ENCODE data around the gene SRPK3.
A peak's percentile ranks its signal among the peaks of the same experiment; 100 is the strongest.

Gene SRPK3, protein sequence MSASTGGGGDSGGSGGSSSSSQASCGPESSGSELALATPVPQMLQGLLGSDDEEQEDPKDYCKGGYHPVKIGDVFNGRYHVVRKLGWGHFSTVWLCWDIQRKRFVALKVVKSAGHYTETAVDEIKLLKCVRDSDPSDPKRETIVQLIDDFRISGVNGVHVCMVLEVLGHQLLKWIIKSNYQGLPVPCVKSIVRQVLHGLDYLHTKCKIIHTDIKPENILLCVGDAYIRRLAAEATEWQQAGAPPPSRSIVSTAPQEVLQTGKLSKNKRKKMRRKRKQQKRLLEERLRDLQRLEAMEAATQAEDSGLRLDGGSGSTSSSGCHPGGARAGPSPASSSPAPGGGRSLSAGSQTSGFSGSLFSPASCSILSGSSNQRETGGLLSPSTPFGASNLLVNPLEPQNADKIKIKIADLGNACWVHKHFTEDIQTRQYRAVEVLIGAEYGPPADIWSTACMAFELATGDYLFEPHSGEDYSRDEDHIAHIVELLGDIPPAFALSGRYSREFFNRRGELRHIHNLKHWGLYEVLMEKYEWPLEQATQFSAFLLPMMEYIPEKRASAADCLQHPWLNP

GRCh38 chrX:153780678-153781427 lies at the start of gene SRPK3:
TSS of gene SRPK3 (plus strand) at chrX:153781041. CDS start at chrX:153781087, 46 bp downstream.
- H3K4me3 ChIP-seq (replicated peaks; ENCODE audit: low read depth, low read length), result no peak within 1 kb of the TSS
- TF ChIP-seq CTCF (IDR thresholded peaks at IDR 0.05; ENCODE audit: low read length, missing control alignments), result no peak
- DNase-seq (ENCODE audit: low read depth), result no peak

DNA sequence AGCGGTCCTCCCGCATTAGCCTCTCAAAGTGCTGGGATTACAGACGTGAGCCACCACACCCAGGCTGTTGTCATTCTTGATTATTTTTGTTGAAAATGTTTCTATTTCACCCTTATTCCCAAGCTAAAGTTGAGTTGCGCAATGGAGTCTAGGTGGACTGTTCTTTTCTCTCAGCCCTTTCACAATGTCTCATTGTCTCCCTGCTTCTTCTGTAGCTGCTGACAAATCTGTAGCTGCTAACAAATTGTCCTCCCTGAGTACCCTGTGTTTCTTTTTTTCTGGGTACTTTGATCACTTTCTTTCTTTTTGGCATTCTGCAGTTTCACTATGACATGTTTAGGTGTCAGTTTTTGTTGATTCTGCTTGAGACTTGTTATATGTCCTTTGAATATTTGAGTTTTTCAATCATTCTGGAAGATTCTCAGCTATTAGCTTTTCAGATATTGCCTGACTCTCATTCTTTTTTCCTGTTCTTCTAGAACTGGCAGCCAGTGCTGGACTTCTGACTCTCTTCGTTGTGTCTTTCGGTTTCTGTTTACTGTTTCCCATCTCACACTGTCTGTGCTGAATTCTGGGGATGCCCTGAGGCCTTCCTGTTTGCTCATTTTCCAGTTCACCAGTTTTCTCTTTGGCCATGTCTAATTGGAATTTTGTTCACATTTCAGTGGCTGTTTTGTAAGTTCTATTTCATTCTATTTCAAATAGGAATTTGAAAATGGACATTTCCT lies 49.6 kb upstream of the SRPK3 start:
- DNase-seq (ENCODE audit: low read depth), result peak; percentile 76
- no peak overlapping the region for H3K4me3 ChIP-seq (replicated peaks; ENCODE audit: low read depth, low read length)

GRCh38 chrX:153731845-153732215 lies 49.0 kb upstream of the SRPK3 start:
- TF ChIP-seq CTCF (IDR thresholded peaks at IDR 0.05; ENCODE audit: low read length, missing control alignments), result no peak
- no peak overlapping the region for H3K4me3 ChIP-seq (replicated peaks; ENCODE audit: low read depth, low read length)
- DNase-seq (ENCODE audit: low read depth), result no peak

More for the DNA sequence above, 49.6 kb upstream of the SRPK3 start:
- no peak for TF ChIP-seq CTCF (IDR thresholded peaks at IDR 0.05; ENCODE audit: low read length, missing control alignments)

DNA sequence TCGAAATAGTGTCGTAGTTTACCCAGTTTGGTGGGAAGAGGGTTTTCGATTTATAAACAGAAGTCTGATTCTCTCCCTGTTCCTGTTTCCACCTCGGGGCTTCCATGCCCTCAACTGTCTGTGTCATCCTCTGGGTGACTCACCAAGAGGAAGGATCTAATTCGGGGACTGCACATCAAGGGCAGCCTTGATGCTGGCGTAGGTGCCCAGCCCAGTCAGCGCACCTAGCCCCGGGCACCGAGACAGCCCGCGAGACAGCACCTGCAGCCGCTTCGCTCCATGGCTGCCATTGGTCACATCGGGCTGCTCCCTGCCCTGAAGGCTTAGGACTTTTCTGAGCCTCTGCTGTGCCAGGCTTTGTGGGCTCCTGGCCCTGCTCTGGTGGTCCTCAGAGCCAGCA lies 48.4 kb upstream of the SRPK3 start:
- H3K4me3 ChIP-seq (replicated peaks; ENCODE audit: low read depth, low read length), result no peak overlapping the region

DNA sequence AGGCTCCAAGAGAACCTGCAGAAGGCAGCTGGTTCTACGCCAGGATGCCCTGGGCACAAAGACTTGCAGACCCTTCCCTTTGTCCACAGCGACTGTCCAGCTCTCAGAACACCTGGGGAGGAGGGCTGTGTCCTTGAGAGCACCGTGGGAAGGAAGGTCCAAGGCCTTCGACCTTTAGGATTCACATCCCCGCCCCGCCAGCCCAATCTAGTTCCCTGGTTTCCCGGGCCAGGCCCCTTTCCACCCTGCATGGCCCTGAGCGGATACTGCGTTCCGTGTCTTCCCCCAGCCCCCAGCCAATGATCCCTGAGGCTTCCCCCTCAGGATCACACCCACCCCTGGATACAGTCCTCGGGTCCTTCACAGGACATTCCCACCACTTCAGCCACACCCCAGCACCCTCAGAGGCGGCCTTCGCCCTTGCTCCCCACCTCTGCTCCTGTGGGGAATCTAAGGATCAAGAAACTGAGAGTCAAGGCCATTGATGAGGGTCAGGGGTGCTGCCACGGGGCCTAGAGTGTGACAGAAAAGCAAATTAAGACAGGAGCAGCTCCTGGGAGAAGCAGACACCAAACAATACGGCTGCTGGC lies 47.1 kb upstream of the SRPK3 start:
- DNase-seq (ENCODE audit: low read depth), result no peak
- no peak overlapping the region for H3K4me3 ChIP-seq (replicated peaks; ENCODE audit: low read depth, low read length)
- no peak for TF ChIP-seq CTCF (IDR thresholded peaks at IDR 0.05; ENCODE audit: low read length, missing control alignments)

More for the DNA sequence above, 48.4 kb upstream of the SRPK3 start:
- TF ChIP-seq CTCF (IDR thresholded peaks at IDR 0.05; ENCODE audit: low read length, missing control alignments), result no peak
- no peak for DNase-seq (ENCODE audit: low read depth)

DNA sequence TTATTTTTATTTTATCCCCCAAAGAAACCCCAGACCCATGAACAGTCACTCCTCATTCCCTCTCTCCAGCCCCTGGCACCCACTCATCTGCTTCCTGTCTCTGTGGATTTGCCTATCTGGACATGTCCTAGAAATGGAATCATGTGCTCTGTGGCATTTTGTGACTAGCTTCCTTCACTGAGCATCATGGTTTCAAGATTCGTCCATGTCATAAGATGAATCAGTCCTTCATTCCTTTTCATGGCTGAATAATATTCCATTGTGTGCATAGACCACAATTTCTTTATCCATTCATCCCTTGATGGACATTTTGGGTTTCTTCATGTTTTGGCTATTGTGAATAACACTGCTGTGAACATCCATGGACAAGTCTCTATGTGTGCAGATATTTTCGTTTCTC lies 46.0 kb upstream of the SRPK3 start:
- H3K4me3 ChIP-seq (replicated peaks; ENCODE audit: low read depth, low read length), result no peak overlapping the region
- DNase-seq (ENCODE audit: low read depth), result no peak
- TF ChIP-seq CTCF (IDR thresholded peaks at IDR 0.05; ENCODE audit: low read length, missing control alignments), result no peak
